GM12865 (cell line): ENCODE measurements around the gene SMARCB1.
A peak's percentile ranks its signal among the peaks of the same experiment; 100 is the strongest.

Source experiments
- DNase-seq: peaks from one replicate; pipeline ENCODE4 v3.0.0; 2010; ENCODE audit warnings: low read depth
- H3K4me3 ChIP-seq: 2 replicates; pipeline ENCODE4 v1.5.1; 2011; ENCODE audit warnings: mild to moderate bottlenecking, low read depth, low read length, control low read depth
- TF ChIP-seq, protein P1 (sequence below): IDR thresholded peaks from 2 replicates; pipeline ENCODE4 v1.5.1; 2011; ENCODE audit warnings: low read length, control low read depth, low read depth, inconsistent platforms; ENCODE audit not compliant: insufficient read depth; ENCODE audit errors: missing control alignments

The SMARCB1 gene

DNA sequence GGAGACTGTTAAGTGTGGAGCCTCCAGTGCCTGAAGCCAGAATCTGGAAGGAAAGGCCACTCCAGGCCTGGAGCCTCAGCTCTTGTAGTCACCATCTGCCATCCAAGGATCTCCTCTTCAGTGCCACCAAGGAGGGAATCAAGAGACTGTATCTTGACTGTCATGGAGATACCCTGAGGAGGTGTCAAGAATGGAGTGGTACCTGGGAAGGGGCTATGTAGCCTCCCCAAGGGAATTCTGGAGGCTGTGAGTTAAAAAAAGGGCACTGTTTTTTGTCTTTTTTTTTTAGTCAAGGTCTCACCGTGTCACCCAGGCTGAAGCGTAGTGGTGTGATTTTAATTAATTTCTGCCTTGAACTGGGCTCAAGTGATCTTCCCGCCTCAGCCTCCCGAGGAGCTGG, 27.2 kb upstream of the SMARCB1 start:
- no peak overlapping the region for H3K4me3 ChIP-seq
- DNase-seq: no peak
- TF ChIP-seq, protein P1, sequence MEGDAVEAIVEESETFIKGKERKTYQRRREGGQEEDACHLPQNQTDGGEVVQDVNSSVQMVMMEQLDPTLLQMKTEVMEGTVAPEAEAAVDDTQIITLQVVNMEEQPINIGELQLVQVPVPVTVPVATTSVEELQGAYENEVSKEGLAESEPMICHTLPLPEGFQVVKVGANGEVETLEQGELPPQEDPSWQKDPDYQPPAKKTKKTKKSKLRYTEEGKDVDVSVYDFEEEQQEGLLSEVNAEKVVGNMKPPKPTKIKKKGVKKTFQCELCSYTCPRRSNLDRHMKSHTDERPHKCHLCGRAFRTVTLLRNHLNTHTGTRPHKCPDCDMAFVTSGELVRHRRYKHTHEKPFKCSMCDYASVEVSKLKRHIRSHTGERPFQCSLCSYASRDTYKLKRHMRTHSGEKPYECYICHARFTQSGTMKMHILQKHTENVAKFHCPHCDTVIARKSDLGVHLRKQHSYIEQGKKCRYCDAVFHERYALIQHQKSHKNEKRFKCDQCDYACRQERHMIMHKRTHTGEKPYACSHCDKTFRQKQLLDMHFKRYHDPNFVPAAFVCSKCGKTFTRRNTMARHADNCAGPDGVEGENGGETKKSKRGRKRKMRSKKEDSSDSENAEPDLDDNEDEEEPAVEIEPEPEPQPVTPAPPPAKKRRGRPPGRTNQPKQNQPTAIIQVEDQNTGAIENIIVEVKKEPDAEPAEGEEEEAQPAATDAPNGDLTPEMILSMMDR: no peak

DNA sequence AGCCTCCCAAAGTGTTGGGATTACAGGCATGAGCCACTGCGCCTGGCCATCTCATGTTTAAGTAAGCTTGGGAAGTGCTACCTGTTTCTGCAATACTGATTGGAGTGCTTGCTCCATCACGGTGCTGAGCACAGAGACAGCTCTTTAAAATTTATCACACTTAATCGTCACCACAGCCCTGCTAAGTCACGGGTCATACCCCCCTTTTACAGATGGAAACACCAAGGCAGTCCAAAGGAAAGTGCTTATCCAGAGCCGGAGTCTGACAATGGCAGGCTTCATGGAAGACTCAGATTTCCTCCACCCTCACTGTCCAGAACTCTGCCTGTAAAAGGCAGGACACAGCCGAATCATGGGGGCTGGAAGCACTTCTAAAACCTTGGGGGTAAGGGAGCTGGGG, 26.7 kb upstream of the SMARCB1 start:
- TF ChIP-seq, protein P1: no peak
- no peak for DNase-seq
- H3K4me3 ChIP-seq: no peak overlapping the region

GRCh38 chr22:23762842-23763578, 23.8 kb upstream of the SMARCB1 start, which contains the start of gene C22orf15:
TSS of gene C22orf15 (plus strand) at chr22:23762990. CDS start at chr22:23763307, 317 bp downstream.
- peak within 1 kb of the TSS; percentile 40 for H3K4me3 ChIP-seq
- no peak for DNase-seq
- TF ChIP-seq, protein P1: no peak

DNA sequence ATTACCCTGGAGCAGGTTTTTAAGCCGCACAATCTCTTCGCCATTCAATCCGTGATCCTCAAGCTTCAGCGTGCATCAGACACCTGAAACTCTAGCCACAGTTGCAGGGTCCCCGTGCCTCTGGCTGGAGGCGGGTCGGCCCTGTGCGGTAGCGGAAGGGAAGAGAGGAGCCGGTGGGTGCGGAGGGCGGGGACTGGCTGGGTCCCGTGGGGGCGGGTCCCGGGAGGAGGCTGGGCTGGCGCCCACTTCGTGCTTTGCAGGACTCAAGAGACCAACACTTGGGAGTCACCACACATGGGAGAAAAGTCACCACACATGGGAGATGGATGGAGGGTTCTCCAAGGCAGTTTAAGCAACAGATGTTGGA, 23.2 kb upstream of the SMARCB1 start:
- DNase-seq: peak; percentile 43
- TF ChIP-seq, protein P1: no peak
- peak overlapping the region; percentile 40 for H3K4me3 ChIP-seq

- TF ChIP-seq, protein P1: no peak
- DNase-seq: no peak
- H3K4me3 ChIP-seq: peak overlapping the region; percentile 40
Measured at GRCh38 chr22:23763954-23764353, 22.8 kb upstream of the SMARCB1 start.

- TF ChIP-seq, protein P1: no peak
- no peak for DNase-seq
- H3K4me3 ChIP-seq: no peak overlapping the region
Measured at GRCh38 chr22:23764899-23765881, 21.6 kb upstream of the SMARCB1 start.
